Common myeloid progenitor, CD34-positive (primary cell): ENCODE results near the gene CIDEB.
A peak's percentile ranks its signal among the peaks of the same experiment; 100 is the strongest.

Source experiments
- CTCF ChIA-PET: fragments of 350-600 bp; sonication (Branson Sonifier 250); formaldehyde crosslinking; loops from one replicate; lab custom pipeline; 2021; ENCODE audit warnings: antibody characterized with exemption; lab: Charles Lee
- POLR2A ChIA-PET: fragments of 350-600 bp; sonication (Branson Sonifier 250); formaldehyde crosslinking; loops from one replicate; lab custom pipeline; 2021; ENCODE audit warnings: antibody characterized with exemption; lab: Charles Lee
- DNase-seq, 3 donors: peaks; one replicate each; pipeline versions ENCODE4 v3.0.0 to v3.0.0-alpha.2; 2013
- H3K27ac ChIP-seq, 2 experiments: 1 replicate in 1 of 2; 2 replicates in 1 of 2; pipeline ENCODE4 v1.7.0; 2013; ENCODE audit warnings: inconsistent platforms in 2 of 2, low read length in 2 of 2, mild to moderate bottlenecking in 2 of 2, low read depth in 1 of 2, moderate library complexity in 1 of 2; ENCODE audit not compliant: severe bottlenecking in 2 of 2, insufficient read depth in 1 of 2, poor library complexity in 1 of 2
- H3K27me3 ChIP-seq, 5 experiments: replicated peaks in 2 of 5; 1 replicate in 3 of 5; 2 replicates in 2 of 5; pipeline versions ENCODE4 v1.6.1 to v1.7.0; 2013; ENCODE audit warnings: low read length in 4 of 5, mild to moderate bottlenecking in 2 of 5, moderate library complexity in 2 of 5, inconsistent platforms in 1 of 5; ENCODE audit not compliant: insufficient read depth in 5 of 5, control insufficient read depth in 4 of 5
- H3K36me3 ChIP-seq, 4 experiments: 1 replicate in 2 of 4; 2 replicates in 2 of 4; pipeline versions ENCODE4 v1.6.1 to v1.7.0; 2013; ENCODE audit warnings: low read length in 3 of 4, control low read depth in 1 of 4, mild to moderate bottlenecking in 1 of 4; ENCODE audit not compliant: control insufficient read depth in 4 of 4, insufficient read depth in 4 of 4
- H3K4me1 ChIP-seq, 4 experiments: 1 replicate in 3 of 4; 2 replicates in 1 of 4; pipeline versions ENCODE4 v1.6.1 to v1.7.1; 2013; ENCODE audit warnings: low read length in 3 of 4, mild to moderate bottlenecking in 3 of 4, control low read depth in 1 of 4, inconsistent platforms in 1 of 4, moderate library complexity in 1 of 4; ENCODE audit not compliant: control insufficient read depth in 4 of 4, insufficient read depth in 4 of 4; ENCODE audit errors: control extremely low read depth in 1 of 4
- H3K4me3 ChIP-seq, 7 experiments: 1 replicate in 4 of 7; 2 replicates in 3 of 7; pipeline versions ENCODE4 v1.5.1 to v1.7.0; 2013; ENCODE audit warnings: mild to moderate bottlenecking in 7 of 7, low read length in 6 of 7, moderate library complexity in 6 of 7, inconsistent platforms in 2 of 7, low read depth in 2 of 7, control low read depth in 1 of 7; ENCODE audit not compliant: insufficient read depth in 4 of 7, control insufficient read depth in 1 of 7; ENCODE audit errors: extremely low read depth in 1 of 7
- H3K9me3 ChIP-seq, 5 experiments: 1 replicate in 4 of 5; 2 replicates in 1 of 5; pipeline versions ENCODE4 v1.6.1 to v1.7.1; 2013; ENCODE audit warnings: low read length in 4 of 5, mild to moderate bottlenecking in 2 of 5, inconsistent platforms in 1 of 5, low read depth in 1 of 5, moderate library complexity in 1 of 5; ENCODE audit not compliant: control insufficient read depth in 4 of 5, insufficient read depth in 2 of 5; ENCODE audit errors: control extremely low read depth in 1 of 5
- WGBS: methylation state at CpG from one replicate; pipeline ENCODE4 v1.1.5; 2013; ENCODE audit not compliant: insufficient coverage; 5-methylcytosine and 5-hydroxymethylcytosine counted together

Gene CIDEB

DNA sequence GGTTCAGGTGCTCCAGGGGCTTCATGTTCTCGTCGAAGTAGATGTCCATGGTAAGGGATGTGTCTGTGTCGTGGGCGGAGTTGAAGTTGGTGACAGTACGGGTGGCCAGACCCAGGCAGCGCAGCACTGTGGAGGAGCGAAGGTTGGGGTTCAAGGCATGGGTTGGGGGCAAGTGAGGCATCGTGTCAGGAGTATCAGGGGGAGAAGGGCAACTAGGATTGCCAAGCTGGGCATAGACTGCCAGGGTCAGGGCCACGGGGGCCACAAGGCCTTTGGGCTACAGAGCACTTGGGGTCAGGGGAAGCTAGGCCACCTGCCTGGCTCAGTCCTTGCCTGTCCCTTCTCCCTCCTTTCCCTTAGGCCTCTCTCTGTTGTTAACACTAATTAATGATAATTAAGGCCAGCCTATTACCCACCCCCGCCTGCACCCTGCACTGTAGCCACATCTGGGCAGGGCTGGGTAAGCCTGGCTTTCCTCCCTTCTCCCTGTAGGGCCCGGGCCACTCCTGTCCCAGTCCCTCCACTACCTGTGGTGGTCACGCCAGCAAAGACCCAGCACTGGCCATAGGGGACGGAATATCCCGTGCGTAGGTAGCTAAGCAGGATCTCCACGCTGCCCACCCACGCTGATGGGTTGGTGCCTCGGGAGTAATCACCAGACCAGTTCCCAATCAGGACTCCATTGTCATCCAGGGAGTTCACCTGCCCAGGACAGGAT lies 49.1 kb downstream of the CIDEB start:
- ChIA-PET POLR2A (no interaction called here), CTCF (interaction anchor here (1.0 to 3.6 kb wide), 4 partner anchors 12 to 46 kb away, joined by 3 to 12 read pairs (median 6); no protein-coding TSS in a partner anchor)
- WGBS = 99% methylated on average over 17 of the region's 18 CpGs
- H3K27me3 ChIP-seq = no peaks in the 10 kb centered on the region
- H3K9me3 ChIP-seq = no peaks in the 10 kb centered on the region
- no peaks in the 10 kb centered on the region for H3K4me1 ChIP-seq
- no peak for DNase-seq
- H3K4me3 ChIP-seq = no peak overlapping the region
- no peak overlapping the region for H3K27ac ChIP-seq
- peaks cover 0 to 4% (median 0%) of the 10 kb centered on the region in 4 experiments for H3K36me3 ChIP-seq

DNA sequence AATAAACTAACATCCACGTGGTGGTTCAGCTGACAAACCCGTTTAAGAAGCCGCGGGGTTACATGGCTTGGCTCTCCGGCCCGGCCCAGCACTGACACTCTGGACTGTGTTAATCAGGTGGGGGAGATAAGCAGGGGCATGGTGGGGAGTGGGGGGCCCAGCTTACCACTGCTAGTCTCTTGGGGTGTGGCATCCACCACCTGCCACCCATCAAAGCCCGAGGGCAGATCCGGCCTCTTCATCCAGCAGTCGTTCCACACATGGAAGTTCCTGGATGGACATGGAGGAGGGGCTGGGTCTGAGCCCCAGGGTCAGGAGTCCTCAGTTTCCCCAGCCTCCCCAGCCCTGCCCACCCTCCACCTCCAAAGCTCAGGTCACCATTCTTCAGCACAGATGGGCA lies 49.7 kb downstream of the CIDEB start:
- Histone ChIP-seq H3K9me3 (no peaks in the 10 kb centered on the region), H3K36me3 (peaks cover 0 to 4% (median 0%) of the 10 kb centered on the region in 4 experiments), H3K27ac (no peak overlapping the region), H3K4me3 (no peak overlapping the region), H3K4me1 (no peaks in the 10 kb centered on the region), H3K27me3 (no peaks in the 10 kb centered on the region)
- CTCF ChIA-PET = interaction anchor here (0.9 to 3.6 kb wide), 5 partner anchors 9 to 46 kb away, joined by 3 to 12 read pairs (median 3); no protein-coding TSS in a partner anchor
- no peak for DNase-seq
- WGBS = 95% methylated on average over 9 of the region's 9 CpGs
- POLR2A ChIA-PET = no interaction called here

DNA sequence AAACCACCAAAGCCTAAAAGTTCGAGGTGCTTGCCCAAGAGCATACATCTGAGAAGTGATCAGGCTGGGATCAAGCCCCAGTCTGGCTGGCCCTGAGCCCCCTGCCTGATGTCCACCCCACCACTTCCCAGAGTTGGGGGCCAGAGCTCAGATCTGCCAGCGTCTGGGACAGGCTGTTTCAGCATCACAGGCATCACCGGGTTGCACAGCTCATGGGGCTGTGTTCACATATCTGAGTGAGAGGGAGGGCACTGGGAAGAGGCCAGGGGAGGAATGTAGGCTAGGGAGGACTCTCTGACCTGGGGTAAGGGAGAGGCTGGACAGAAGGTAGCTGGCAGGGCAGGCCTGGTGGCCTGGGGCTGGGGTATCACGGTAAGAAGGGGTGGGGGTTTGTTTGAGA lies 50.8 kb downstream of the CIDEB start:
- no peaks in the 10 kb centered on the region for H3K9me3 ChIP-seq
- POLR2A ChIA-PET = interaction anchor here (1.1 kb wide), 1 partner anchor 41 kb away, joined by 3 read pairs; the partner anchor contains the start of gene MDP1
- H3K27ac ChIP-seq = no peak overlapping the region
- H3K36me3 ChIP-seq = peaks cover 0 to 4% (median 0%) of the 10 kb centered on the region in 4 experiments
- CTCF ChIA-PET = interaction anchor here (0.6 to 3.6 kb wide), 6 partner anchors 10 to 133 kb away, joined by 3 to 12 read pairs (median 10); partner anchors contain the start of genes MDP1 and TINF2
- WGBS = 100% methylated on average over 1 of the region's 4 CpGs
- DNase-seq = no peak
- no peak overlapping the region for H3K4me3 ChIP-seq
- H3K27me3 ChIP-seq = no peaks in the 10 kb centered on the region
- H3K4me1 ChIP-seq = no peaks in the 10 kb centered on the region

DNA sequence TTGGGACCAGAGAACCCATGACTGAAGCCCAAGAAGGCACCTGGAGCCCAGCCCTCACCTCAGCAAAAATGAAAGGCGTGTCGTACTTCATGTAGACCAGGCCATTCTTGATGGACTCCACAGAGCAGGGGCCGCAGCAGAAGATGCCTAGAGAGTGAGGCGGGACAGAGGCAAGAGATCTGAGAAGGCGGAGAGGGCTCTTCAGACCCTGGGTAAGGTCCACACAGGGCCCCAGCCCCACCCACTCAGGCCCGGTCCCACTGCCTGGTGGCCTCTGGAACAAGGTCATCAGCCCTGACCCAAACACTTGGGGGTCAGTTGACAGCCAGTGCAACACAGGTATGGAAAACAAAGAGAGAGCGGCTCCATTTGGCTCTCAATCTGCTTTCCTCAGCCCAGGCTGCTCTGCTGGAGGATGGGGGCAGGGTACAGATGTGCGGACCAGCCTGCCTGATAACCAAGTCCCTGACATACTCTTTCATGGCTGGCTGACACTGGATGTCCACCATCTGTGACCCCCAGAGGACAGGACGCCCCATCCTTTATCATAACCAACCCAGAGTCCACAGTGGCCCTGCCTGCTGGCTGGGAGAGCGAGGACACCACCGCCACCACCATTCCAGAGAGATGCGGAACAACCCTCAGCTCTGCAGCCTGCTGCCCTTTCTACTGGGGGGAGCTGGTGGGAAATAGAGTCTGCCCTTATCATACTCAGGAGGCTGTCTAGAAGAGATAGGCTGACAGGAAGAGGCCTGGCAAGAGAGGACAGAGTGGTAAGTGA lies 51.7 kb downstream of the CIDEB start:
- Histone ChIP-seq H3K4me1 (no peaks in the 10 kb centered on the region), H3K9me3 (no peaks in the 10 kb centered on the region), H3K36me3 (peaks cover 0 to 4% (median 0%) of the 10 kb centered on the region in 4 experiments), H3K27me3 (no peaks in the 10 kb centered on the region), H3K27ac (no peak overlapping the region), H3K4me3 (no peak overlapping the region)
- WGBS = 99% methylated on average over 7 of the region's 12 CpGs
- ChIA-PET CTCF (interaction anchor here (0.6 to 3.6 kb wide), 7 partner anchors 9 to 133 kb away, joined by 3 to 12 read pairs (median 4); partner anchors contain the start of genes MDP1 and TINF2), POLR2A (interaction anchor here (1.1 kb wide), 2 partner anchors 18 to 40 kb away, joined by 3 to 4 read pairs; partner anchors contain the start of gene MDP1)
- peak in 2 of 3 donors; percentile 23 to 58 for DNase-seq

DNA sequence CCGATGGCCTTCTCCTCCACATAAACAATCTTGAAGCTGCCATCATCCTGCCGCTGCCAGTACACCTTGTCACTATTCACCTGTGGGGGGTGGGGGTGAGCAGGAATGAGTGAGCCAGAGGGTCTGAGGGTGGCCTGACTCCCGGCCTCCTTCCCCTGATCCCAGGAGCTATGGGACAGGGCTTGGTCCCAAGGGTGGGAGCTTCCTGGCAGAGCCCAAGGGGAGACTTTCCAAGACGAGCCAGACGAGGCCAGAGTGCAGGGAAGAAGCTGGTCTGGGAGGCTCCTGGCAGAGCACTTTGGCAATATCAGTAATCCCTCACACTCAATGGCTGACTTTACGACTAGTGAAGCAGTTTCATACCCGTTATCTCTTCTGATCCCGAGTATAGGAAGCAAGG lies 52.3 kb downstream of the CIDEB start:
- DNase-seq = no peak
- H3K4me1 ChIP-seq = no peaks in the 10 kb centered on the region
- no peaks in the 10 kb centered on the region for H3K27me3 ChIP-seq
- H3K27ac ChIP-seq = no peak overlapping the region
- CTCF ChIA-PET = interaction anchor here (0.5 to 3.6 kb wide), 8 partner anchors 8 to 713 kb away, joined by 3 to 12 read pairs (median 5); partner anchors contain the start of genes MDP1 and TINF2
- no peak overlapping the region for H3K4me3 ChIP-seq
- WGBS = 95% methylated on average over 5 of the region's 8 CpGs
- H3K36me3 ChIP-seq = peaks cover 0 to 4% (median 0%) of the 10 kb centered on the region in 4 experiments
- H3K9me3 ChIP-seq = no peaks in the 10 kb centered on the region
- POLR2A ChIA-PET = interaction anchor here (1.1 kb wide), 1 partner anchor 17 kb away, joined by 4 read pairs; no protein-coding TSS in a partner anchor
